Brain microvascular endothelial cell (primary cell): ENCODE data around the gene NUDC.

Source experiments
- DNase-seq: peaks from one replicate; pipeline ENCODE4 v3.0.0-alpha.2; 2020
- H3K27ac ChIP-seq: fragments of 250-450 bp; sonication (Bioruptor Pico); 2 replicates; pipeline ENCODE4 v1.5.1; 2020; ENCODE audit warnings: mild to moderate bottlenecking, moderate library complexity
- H3K27me3 ChIP-seq: fragments of 250-450 bp; sonication (Bioruptor Pico); replicated peaks from 2 replicates; pipeline ENCODE4 v1.5.1; 2020; ENCODE audit warnings: mild to moderate bottlenecking
- H3K36me3 ChIP-seq: fragments of 250-450 bp; sonication (Bioruptor Pico); replicated peaks from 2 replicates; pipeline ENCODE4 v1.5.1; 2020; ENCODE audit warnings: mild to moderate bottlenecking
- H3K4me3 ChIP-seq: 2 replicates; pipeline ENCODE4 v1.5.1; 2011; ENCODE audit warnings: low read depth, mild to moderate bottlenecking, control low read depth, low read length, moderate library complexity
- CTCF ChIP-seq: IDR thresholded peaks from 2 replicates; pipeline ENCODE4 v1.5.1; 2011; ENCODE audit warnings: low read depth, mild to moderate bottlenecking, moderate library complexity, low read length, control low read depth, inconsistent platforms; ENCODE audit errors: missing control alignments
- in situ Hi-C: cut with HindIII; loops from 2 replicates; pipeline ENCODE4 v1.10.0; 2017; ENCODE audit warnings: low sequenced_read_pairs, low pct_ligation_motif_present

The NUDC gene

DNA sequence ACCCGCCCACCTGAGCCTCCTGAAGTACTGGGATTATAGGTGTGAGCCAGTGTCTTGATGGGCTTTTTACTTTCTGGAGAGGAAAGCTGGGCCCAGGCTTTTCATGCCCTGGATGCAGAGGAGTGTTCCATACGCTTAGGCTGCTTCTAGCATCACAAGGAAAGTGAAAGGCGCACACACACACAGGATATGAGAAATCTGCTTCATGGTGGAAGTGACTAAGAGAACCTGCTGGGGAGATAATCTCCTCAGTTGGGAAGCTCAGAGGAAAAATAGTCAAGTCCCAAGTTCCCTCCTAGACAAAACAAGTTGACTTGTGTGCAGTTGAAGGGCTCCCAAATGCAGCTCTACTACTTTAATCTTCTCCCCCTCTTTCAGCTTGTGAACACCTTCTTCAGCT is 2.2 kb downstream of the NUDC start:
- Histone ChIP-seq H3K27me3 (no peaks in the 10 kb centered on the region), H3K36me3 (peaks cover 34% of the 10 kb centered on the region), H3K4me3 (no peak overlapping the region), H3K27ac (peak overlapping the region; percentile 32)
- peak; percentile 70 for DNase-seq
- in situ Hi-C loops = no loop called here
- no peak for TF ChIP-seq CTCF

- in situ Hi-C loops = no loop called here
- no peak for DNase-seq
- peaks cover 53% of the 10 kb centered on the region for H3K36me3 ChIP-seq
Measured at GRCh38 chr1:26932531-26932930, 11.0 kb downstream of the NUDC start.

GRCh38 chr1:26936823-26937222 is 15.3 kb downstream of the NUDC start:
- TF ChIP-seq CTCF = no peak
- Histone ChIP-seq H3K36me3 (peaks cover 49% of the 10 kb centered on the region), H3K4me3 (no peak overlapping the region), H3K27ac (no peak overlapping the region), H3K27me3 (no peaks in the 10 kb centered on the region)
- in situ Hi-C loops = no loop called here
- DNase-seq = no peak

More at GRCh38 chr1:26932531-26932930, 11.0 kb downstream of the NUDC start:
- H3K27ac ChIP-seq = no peak overlapping the region
- TF ChIP-seq CTCF = no peak
- no peak overlapping the region for H3K4me3 ChIP-seq
- H3K27me3 ChIP-seq = no peaks in the 10 kb centered on the region

GRCh38 chr1:26938004-26938658 is 16.6 kb downstream of the NUDC start:
- TF ChIP-seq CTCF = no peak
- DNase-seq = no peak
- no peaks in the 10 kb centered on the region for H3K27me3 ChIP-seq
- H3K27ac ChIP-seq = no peak overlapping the region
- no peak overlapping the region for H3K4me3 ChIP-seq
- H3K36me3 ChIP-seq = peaks cover 56% of the 10 kb centered on the region
- in situ Hi-C loops = no loop called here

GRCh38 chr1:26938659-26939025 is 17.1 kb downstream of the NUDC start:
- in situ Hi-C loops = no loop called here
- TF ChIP-seq CTCF = no peak
- H3K27ac ChIP-seq = no peak overlapping the region
- no peaks in the 10 kb centered on the region for H3K27me3 ChIP-seq
- DNase-seq = no peak
- H3K4me3 ChIP-seq = no peak overlapping the region
- peaks cover 61% of the 10 kb centered on the region for H3K36me3 ChIP-seq

DNA sequence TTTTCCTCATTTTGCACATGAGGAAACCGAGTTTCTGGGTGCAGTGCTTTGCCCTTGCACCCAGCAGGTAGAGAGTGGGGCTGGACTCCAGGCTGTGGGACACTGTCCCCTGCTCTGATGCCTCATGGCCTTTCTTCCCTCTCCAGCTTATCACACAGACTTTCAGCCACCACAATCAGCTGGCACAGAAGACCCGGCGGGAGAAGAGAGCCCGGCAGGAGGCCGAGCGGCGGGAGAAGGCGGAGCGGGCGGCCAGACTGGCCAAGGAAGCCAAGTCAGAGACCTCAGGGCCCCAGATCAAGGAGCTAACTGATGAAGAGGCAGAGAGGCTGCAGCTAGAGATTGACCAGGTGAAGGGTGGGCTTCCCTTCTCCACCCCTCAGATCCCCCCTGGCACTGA is 19.8 kb downstream of the NUDC start:
- no peak overlapping the region for H3K4me3 ChIP-seq
- no peak overlapping the region for H3K27ac ChIP-seq
- TF ChIP-seq CTCF = no peak
- no peak for DNase-seq
- H3K27me3 ChIP-seq = no peaks in the 10 kb centered on the region
- peaks cover 64% of the 10 kb centered on the region for H3K36me3 ChIP-seq
- in situ Hi-C loops = no loop called here
